Measurements from ENCODE around the gene ELL. TPM values are rescaled to one million over a fixed set of nuclear protein-coding genes. Genes with fewer than 3 reads are reported as not detected.

ELL gene
- total and polyA plus RNA-seq, 2 donors (not counting 3 experiments of a cell fraction or from before 2014, with no cell fraction given), result 9.9 to 18.2 TPM

DNA sequence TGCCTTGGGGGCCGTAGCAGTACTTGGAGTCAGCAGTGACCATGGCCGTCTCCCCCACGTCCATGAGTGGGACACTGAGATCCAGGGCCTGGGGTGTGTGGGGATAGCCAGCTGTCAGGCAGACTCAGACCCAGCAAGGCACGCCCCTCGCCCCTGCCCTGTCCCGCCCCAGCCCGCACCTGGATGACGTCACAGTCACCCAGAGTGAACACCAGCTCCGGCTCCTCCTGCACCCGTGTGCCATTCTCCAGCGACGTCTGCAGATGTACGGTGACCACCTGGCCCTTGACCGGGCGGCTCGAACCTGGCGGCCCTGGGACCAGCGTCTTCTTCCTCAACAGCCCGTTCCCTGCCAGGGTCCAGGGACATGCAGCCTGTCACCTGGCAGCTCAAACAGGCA, 17.5 kb upstream of the ELL start:
- peaks cover 12% of the 10 kb centered on the region for H3K79me2 ChIP-seq (ENCODE audit: control insufficient read depth, insufficient read depth, low read length)
- no peak overlapping the region for H2AFZ ChIP-seq (ENCODE audit: low read depth, low read length)
- BruUV-seq (replicated peaks), result no TSS peak
- ChIA-PET POLR2A (interaction anchor here (0.7 kb wide), 1 partner anchor 210 kb away, joined by 3 read pairs; no protein-coding TSS in a partner anchor), CTCF (interaction anchor here (1.3 kb wide), 1 partner anchor 9 kb away, joined by 4 read pairs; no protein-coding TSS in a partner anchor)
- dilution Hi-C loops (cut with MboI; ENCODE audit: extremely low pct_ligation_motif_present, low sequenced_read_pairs), result no loop called here
- TF ChIP-seq JUN (IDR thresholded peaks at IDR 0.05; ENCODE audit: borderline replicate concordance, insufficient read depth, insufficient read length, low read depth) (no peak), GATA2 (IDR thresholded peaks at IDR 0.05; ENCODE audit: insufficient read depth, insufficient read length, low read depth, low read length) (no peak), FOS (IDR thresholded peaks at IDR 0.05; ENCODE audit: borderline replicate concordance, insufficient read depth, low read length) (no peak), POLR2A (IDR thresholded peaks at IDR 0.05; ENCODE audit: low read depth, low read length) (no peak), POLR2AphosphoS5 (IDR thresholded peaks at IDR 0.05; ENCODE audit: insufficient read depth, low read depth, low read length) (no peak), MYC (IDR thresholded peaks at IDR 0.05; ENCODE audit: low read depth, low read length) (no peak), EZH2 (IDR thresholded peaks at IDR 0.05; ENCODE audit: borderline replicate concordance, low read depth, low read length, severe bottlenecking) (no peak)
- TF ChIP-seq, protein P1, sequence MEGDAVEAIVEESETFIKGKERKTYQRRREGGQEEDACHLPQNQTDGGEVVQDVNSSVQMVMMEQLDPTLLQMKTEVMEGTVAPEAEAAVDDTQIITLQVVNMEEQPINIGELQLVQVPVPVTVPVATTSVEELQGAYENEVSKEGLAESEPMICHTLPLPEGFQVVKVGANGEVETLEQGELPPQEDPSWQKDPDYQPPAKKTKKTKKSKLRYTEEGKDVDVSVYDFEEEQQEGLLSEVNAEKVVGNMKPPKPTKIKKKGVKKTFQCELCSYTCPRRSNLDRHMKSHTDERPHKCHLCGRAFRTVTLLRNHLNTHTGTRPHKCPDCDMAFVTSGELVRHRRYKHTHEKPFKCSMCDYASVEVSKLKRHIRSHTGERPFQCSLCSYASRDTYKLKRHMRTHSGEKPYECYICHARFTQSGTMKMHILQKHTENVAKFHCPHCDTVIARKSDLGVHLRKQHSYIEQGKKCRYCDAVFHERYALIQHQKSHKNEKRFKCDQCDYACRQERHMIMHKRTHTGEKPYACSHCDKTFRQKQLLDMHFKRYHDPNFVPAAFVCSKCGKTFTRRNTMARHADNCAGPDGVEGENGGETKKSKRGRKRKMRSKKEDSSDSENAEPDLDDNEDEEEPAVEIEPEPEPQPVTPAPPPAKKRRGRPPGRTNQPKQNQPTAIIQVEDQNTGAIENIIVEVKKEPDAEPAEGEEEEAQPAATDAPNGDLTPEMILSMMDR (IDR thresholded peaks at IDR 0.05; ENCODE audit: extremely low read depth in 1 of 2, insufficient read depth in 1 of 2, low read depth in 1 of 2, low read length in 2 of 2), result no peak
- TF ChIP-seq, protein P2, sequence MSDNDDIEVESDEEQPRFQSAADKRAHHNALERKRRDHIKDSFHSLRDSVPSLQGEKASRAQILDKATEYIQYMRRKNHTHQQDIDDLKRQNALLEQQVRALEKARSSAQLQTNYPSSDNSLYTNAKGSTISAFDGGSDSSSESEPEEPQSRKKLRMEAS (IDR thresholded peaks at IDR 0.05; ENCODE audit: insufficient read depth, insufficient read length), result no peak
- H3K9ac ChIP-seq (replicated peaks; ENCODE audit: extremely low read depth, insufficient read depth, low read length), result no peak overlapping the region
- no peak overlapping the region for H3K4me3 ChIP-seq (replicated peaks in 1 of 3; ENCODE audit: insufficient read depth in 1 of 3, low read depth in 1 of 3, low read length in 3 of 3)
- no peak for DNase-seq (ENCODE audit: low read depth, low spot score)
- FAIRE-seq, result no peak
- H3K27ac ChIP-seq (ENCODE audit: insufficient read depth, low read depth, low read length), result no peak overlapping the region
- H4K20me1 ChIP-seq (replicated peaks; ENCODE audit: control insufficient read depth, extremely low read depth, insufficient read depth, low read length), result no peaks in the 10 kb centered on the region
- H3K4me1 ChIP-seq (ENCODE audit: control insufficient read depth, extremely low read depth, insufficient read depth, low read length), result peaks cover 12% of the 10 kb centered on the region
- no peak overlapping the region for H3K4me2 ChIP-seq (ENCODE audit: insufficient read depth, low read length)
- H3K9me3 ChIP-seq (replicated peaks; ENCODE audit: control insufficient read depth, insufficient read depth, low read length), result no peaks in the 10 kb centered on the region
- H3K27me3 ChIP-seq (ENCODE audit: control insufficient read depth in 2 of 2, insufficient read depth in 2 of 2, low read length in 2 of 2), result no peaks in the 10 kb centered on the region
- intact Hi-C loops (cut with micrococcal nuclease), result no loop called here
- H3K36me3 ChIP-seq (ENCODE audit: control insufficient read depth in 2 of 2, extremely low read depth in 1 of 2, insufficient read depth in 2 of 2, low read length in 2 of 2), result peaks cover 5 to 32% of the 10 kb centered on the region in 2 experiments
- no peaks in the 10 kb centered on the region for H3K9me1 ChIP-seq (replicated peaks; ENCODE audit: control insufficient read depth, extremely low read depth, insufficient read depth, low read length)
